Activated T-cell treated with anti-CD3 and anti-CD28 coated beads, Interleukin-2, amount 50 U/mL, for 24 hours (primary cell): ENCODE results near the gene MAU2.

Experiments
- DNase-seq: peaks from one replicate; pipeline ENCODE4 v3.0.0-alpha.2; 2020
- H3K27ac Mint-ChIP-seq: 2 replicates; pipeline ENCODE4 v1.8.0; 2020; ENCODE audit warnings: mild to moderate bottlenecking, mixed read lengths
- H3K27me3 Mint-ChIP-seq: 2 replicates; pipeline ENCODE4 v1.8.0; 2020; ENCODE audit warnings: mixed read lengths
- H3K36me3 Mint-ChIP-seq: 2 replicates; pipeline ENCODE4 v1.8.0; 2020; ENCODE audit warnings: low read depth, mixed read lengths
- H3K4me1 Mint-ChIP-seq: 2 replicates; pipeline ENCODE4 v1.8.0; 2020; ENCODE audit warnings: low read depth, mixed read lengths
- H3K4me3 Mint-ChIP-seq: 2 replicates; pipeline ENCODE4 v1.8.0; 2020; ENCODE audit warnings: mild to moderate bottlenecking, moderate library complexity, mixed read lengths
- H3K9me3 Mint-ChIP-seq: 2 replicates; pipeline ENCODE4 v1.8.0; 2020; ENCODE audit warnings: mixed read lengths

The MAU2 gene

GRCh38 chr19:19399733-19400433 is 79.3 kb downstream of the MAU2 start:
- Mint-ChIP-seq H3K36me3 (no peaks in the 10 kb centered on the region), H3K27ac (peak overlapping the region; percentile 53), H3K4me3 (no peak overlapping the region), H3K27me3 (no peaks in the 10 kb centered on the region), H3K9me3 (no peaks in the 10 kb centered on the region), H3K4me1 (peaks cover 44% of the 10 kb centered on the region)
- no peak for DNase-seq

DNA sequence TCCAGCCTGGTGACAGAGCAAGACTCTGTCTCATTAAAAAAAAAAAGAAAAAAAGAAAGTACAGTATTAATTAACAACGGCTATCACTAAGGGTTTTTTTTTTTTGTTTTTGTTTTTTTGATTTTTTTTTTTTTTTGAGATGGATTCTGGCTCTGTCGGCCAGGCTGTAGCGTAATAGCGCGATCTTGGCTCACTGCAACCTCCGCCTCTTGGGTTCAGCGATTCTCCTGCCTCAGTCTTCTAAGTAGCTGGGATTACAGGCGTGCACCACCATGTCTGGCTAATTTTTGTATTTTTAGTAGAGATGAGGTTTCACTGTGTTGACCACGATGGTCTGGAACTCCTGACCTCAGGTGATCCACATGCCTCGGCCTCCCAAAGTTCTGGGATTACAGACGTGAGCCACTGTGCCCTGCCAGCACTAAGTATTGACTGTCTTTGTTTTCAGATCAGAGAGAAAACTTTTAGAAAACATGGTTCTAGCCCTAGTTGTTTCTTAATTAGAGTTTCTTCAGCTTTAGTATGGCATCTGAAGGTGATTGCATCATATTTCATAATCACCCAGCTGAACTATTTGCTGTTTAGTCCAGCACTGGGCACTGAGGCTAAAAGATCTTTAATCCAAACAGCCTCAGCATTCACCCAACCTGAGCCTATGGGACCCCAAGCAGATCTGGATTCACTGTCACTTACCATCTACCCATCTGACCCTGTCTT is 82.2 kb downstream of the MAU2 start:
- Mint-ChIP-seq H3K9me3 (no peaks in the 10 kb centered on the region), H3K4me3 (no peak overlapping the region), H3K27ac (peak overlapping the region; percentile 81), H3K27me3 (no peaks in the 10 kb centered on the region), H3K4me1 (peaks cover 55% of the 10 kb centered on the region), H3K36me3 (peaks cover 15% of the 10 kb centered on the region)
- DNase-seq: no peak

DNA sequence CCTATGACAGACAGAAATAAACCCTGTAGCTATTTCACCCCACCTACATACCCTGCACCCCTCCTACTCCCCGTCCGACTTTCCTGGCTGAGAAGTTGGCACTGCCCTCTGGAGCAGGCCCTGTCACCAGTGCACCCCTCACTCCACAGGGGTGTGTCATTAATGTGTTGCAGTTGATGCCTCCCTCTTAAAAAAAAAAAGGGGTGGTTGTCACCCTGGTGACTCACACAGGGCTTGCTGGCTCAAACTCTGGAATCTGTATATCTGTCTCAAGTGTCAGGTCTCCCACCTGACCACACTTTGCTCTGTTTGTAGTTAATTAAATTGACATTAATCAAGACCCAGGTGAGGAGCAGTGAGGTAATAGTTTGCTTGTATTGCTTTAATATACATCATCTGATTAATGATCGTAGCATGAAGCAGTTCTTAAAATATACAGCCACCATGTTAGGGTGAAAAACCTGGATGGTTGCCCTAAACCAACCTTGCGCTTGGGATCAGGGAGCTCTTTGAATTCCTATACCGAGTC is 82.8 kb downstream of the MAU2 start:
- peak; percentile 38 for DNase-seq
- Mint-ChIP-seq H3K36me3 (peaks cover 21% of the 10 kb centered on the region), H3K4me3 (no peak overlapping the region), H3K27me3 (no peaks in the 10 kb centered on the region), H3K9me3 (no peaks in the 10 kb centered on the region), H3K27ac (peak overlapping the region; percentile 81), H3K4me1 (peaks cover 62% of the 10 kb centered on the region)

DNA sequence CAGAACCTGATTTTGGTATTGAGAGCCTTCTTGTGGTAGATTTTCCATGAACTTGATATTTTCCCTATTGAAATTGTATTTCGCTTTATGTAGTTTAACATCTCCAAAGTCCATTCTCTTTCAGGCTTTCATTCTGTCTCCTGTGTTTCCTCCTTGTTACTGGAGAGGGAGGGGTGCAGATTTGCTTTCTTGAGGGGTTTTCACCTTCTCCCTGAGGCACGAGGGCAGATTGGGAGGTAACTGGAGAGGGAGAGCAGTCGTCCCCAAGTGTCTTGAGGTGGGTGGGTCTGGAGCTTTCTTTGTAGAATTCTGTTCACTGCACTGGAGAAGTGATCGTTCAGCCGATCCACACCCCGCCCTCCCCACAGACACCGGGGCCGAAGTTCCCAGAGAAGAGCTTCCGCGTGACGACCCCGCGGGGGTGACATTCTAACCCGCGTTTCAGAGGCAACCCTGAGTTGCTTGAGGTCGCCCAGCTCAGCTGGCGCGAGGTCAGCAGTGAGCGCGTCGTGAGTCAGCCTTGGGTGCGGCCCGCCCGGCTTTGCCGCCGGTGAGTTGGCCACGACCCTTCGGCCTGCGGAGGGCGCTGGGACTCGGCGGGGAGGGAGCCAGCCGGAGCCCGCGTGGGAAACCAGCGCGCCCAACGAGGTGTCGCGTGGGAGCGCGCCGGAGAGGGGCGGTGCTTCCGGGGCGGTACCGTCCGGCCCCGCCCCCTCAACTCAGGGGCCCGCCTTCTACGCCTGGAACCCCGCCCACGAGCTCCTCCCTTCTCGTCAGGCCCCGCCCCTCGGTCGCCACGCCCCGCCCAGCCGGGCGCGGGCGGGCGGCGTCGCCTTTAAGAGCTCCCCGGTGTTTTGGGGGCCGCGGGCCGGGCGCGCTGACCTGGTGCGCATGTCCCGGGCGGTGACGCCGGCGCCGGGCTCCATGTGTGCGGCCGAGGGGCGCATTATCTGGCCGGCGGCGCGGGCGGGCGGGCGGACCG is 84.5 kb downstream of the MAU2 start, which contains the start of gene GATAD2A:
TSS of gene GATAD2A (plus strand) at position 797 of the 982 bp plus-strand sequence. CDS start 59,671 bp downstream, outside the sequence.
- Mint-ChIP-seq H3K36me3 (peaks cover 30% of the 10 kb centered on the region), H3K27me3 (no peaks in the 10 kb centered on the region), H3K9me3 (no peaks in the 10 kb centered on the region), H3K4me1 (peaks cover 68% of the 10 kb centered on the region), H3K4me3 (peak within 1 kb of the TSS; percentile 97), H3K27ac (peak within 1 kb of the TSS; percentile 97)
- DNase-seq: peak; percentile 96

DNA sequence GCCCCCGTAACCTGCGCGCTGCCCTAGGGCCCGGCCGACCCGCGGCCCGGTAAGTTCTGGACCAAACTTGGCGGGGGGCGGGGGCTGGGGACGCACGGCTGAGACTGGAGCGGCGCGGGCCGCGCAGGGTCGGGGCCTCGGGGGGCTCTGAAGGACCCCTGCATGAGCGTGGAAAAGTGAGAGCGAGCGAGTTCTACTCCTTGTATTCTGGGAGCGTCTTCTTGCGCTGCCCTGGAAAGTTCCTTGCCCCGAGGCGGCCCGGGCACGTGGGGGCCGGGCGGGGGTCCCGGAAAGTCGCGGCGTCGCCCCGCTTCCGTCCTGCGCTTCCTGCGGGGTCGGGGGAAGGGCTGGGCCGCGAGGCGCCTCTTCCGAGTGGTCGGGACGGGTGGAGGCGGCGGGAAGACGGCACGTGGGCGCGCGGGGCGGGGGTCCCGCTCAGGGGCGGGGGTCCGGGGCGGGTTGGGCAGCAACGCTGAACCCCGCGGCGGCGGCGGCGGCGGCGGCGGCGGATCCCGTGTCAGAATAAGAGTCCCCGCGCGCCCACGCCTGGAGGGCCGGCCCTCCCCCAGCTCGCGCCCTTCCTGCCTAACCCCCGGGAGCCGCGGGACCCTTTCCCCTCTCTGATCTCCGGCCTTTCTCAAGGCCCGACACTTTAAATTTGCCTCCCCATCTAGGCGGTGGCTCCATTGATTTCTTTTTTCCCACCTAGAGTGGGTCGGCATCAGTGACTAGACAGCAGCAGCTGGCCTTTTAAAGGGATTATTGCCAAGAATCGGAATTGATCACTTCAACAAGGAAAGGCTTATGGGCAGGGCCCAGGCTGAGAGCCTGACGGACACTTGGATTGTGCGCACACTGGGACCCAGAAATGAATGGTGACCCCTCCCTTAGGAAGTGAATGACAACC is 85.6 kb downstream of the MAU2 start:
- Mint-ChIP-seq H3K27ac (peak overlapping the region; percentile 97), H3K36me3 (peaks cover 35% of the 10 kb centered on the region), H3K9me3 (no peaks in the 10 kb centered on the region), H3K27me3 (no peaks in the 10 kb centered on the region), H3K4me3 (peak overlapping the region; percentile 97), H3K4me1 (peaks cover 75% of the 10 kb centered on the region)
- DNase-seq: peak; percentile 72

DNA sequence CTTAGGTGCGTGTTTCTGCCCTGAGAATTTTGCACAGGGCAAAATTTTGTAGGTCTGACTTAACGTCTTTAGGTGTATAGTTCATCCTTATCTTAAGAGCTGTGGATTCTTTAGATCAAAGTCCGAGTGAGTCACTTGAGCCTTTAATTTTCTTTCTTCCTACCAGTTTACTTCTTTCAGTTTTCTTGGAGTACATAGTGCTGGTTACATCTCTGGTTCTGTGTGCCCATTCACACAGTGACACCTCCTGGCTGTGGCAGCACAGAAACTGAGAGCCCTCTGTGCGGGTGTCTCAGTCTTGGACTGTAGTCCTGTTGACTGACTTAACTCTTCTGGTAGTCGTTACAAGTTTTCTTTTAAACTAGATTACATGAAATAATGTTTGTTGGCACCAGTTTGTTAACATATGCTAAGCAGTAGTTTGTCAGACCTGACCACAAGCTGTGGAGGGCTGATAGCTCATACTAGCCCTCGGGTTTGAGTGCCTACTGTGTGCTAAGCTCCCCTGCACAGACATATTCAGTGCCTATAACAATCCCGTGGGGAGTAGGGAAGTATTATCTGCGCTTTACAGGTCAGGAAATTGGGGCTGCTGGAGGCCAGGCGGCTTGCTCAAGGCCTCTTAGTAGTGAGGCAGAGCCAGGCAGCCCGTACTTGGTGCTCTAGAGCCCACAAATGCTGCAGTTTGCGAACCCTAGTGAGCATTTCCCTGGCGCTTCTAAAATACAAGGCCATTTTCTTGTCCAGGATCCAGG is 86.4 kb downstream of the MAU2 start:
- peaks cover 41% of the 10 kb centered on the region for H3K36me3 Mint-ChIP-seq
- no peaks in the 10 kb centered on the region for H3K27me3 Mint-ChIP-seq
- H3K27ac Mint-ChIP-seq: peak overlapping the region; percentile 97
- peaks cover 79% of the 10 kb centered on the region for H3K4me1 Mint-ChIP-seq
- peak overlapping the region; percentile 97 for H3K4me3 Mint-ChIP-seq
- no peaks in the 10 kb centered on the region for H3K9me3 Mint-ChIP-seq
- DNase-seq: peak; percentile 49

GRCh38 chr19:19407633-19407930 is 87.0 kb downstream of the MAU2 start:
- no peak for DNase-seq
- Mint-ChIP-seq H3K27ac (peak overlapping the region; percentile 97), H3K9me3 (no peaks in the 10 kb centered on the region), H3K27me3 (no peaks in the 10 kb centered on the region), H3K4me3 (peak overlapping the region; percentile 97), H3K36me3 (peaks cover 45% of the 10 kb centered on the region), H3K4me1 (peaks cover 83% of the 10 kb centered on the region)
